ENCODE data around the gene MICAL3. TPM values are rescaled to one million over a fixed set of nuclear protein-coding genes. Genes with fewer than 3 reads are reported as not detected.

MICAL3 gene
- total and polyA plus RNA-seq, 2 donors: 2.7 to 4.0 TPM

DNA sequence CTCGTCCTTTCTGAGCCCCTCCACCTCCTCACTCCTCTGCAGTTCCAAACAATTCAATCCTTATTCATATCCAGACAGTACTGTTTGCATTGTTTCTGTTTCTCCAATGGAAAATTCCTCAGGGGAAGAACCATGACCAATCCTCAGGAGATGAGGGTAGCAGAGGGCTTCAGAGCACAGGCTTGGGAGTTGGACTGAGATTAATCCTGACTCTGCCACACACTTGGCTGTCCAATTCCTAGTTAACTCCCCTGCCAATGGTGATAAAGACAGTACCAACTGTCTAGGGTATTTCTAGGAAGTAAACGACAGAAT is 58.0 kb downstream of the MICAL3 start:
- Histone ChIP-seq H3K36me3 (ENCODE audit: control insufficient read depth in 2 of 2, insufficient read depth in 2 of 2, low read length in 1 of 2) (no peaks in the 10 kb centered on the region), H3K27ac (ENCODE audit: low read depth in 1 of 2, low read length in 1 of 2) (no peak overlapping the region), H3K27me3 (ENCODE audit: control insufficient read depth in 2 of 2, insufficient read depth in 1 of 2, low read length in 1 of 2) (no peaks in the 10 kb centered on the region), H3K9me3 (ENCODE audit: control insufficient read depth in 2 of 2, insufficient read depth in 1 of 2, low read length in 1 of 2) (no peaks in the 10 kb centered on the region), H3K4me3 (ENCODE audit: low read length in 2 of 2) (no peak overlapping the region), H3K4me1 (ENCODE audit: control insufficient read depth in 2 of 2, insufficient read depth in 2 of 2, low read length in 2 of 2) (peaks cover 0 to 6% of the 10 kb centered on the region in 2 donors)
- WGBS: 95% methylated on average over 2 of the region's 2 CpGs
- no peak for DNase-seq (ENCODE audit: low read depth in 6 of 9, low spot score in 9 of 9)

DNA sequence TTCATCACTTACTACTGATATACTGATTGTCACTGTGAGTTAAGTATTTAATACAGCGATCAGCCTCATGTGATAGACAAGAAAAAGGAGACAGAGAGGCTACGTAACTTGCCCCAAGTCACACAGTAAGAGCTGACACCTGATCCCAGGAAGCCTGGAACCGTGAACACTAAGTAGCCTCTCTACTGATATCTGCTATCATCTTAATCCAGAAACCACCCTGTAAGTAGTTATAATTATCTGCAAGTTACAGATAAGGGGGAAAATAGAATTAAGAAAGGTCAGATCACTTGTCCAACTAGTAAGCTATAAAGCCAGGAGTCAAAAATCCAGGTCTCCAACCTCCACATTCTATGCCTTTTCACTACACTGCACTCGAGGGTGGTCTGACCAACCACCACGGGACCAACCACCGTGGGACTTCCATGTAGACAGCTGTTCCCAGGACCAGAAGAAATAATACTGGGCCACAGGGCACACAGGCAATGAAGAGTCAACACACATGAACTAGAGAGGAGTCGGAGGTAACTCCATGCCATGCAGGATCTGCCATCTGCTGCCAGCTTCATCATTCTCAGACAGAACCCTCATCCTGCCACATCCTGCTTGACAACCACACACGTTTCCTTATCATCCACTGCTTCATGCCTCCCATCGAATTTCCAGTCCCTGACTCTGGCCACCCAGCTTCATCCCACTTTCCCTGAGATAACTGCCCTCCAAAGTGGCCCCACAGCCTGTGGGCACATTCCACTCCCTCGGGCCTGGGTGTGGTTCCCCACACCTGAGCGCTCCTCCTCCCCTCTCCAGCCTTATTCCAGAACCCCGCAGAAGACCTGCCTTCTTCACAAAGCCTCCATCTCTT is 58.6 kb downstream of the MICAL3 start:
- DNase-seq (ENCODE audit: low read depth in 6 of 9, low spot score in 9 of 9): no peak
- Histone ChIP-seq H3K27me3 (ENCODE audit: control insufficient read depth in 2 of 2, insufficient read depth in 1 of 2, low read length in 1 of 2) (no peaks in the 10 kb centered on the region), H3K27ac (ENCODE audit: low read depth in 1 of 2, low read length in 1 of 2) (no peak overlapping the region), H3K9me3 (ENCODE audit: control insufficient read depth in 2 of 2, insufficient read depth in 1 of 2, low read length in 1 of 2) (no peaks in the 10 kb centered on the region), H3K4me1 (ENCODE audit: control insufficient read depth in 2 of 2, insufficient read depth in 2 of 2, low read length in 2 of 2) (peaks cover 0 to 6% of the 10 kb centered on the region in 2 donors), H3K4me3 (ENCODE audit: low read length in 2 of 2) (no peak overlapping the region), H3K36me3 (ENCODE audit: control insufficient read depth in 2 of 2, insufficient read depth in 2 of 2, low read length in 1 of 2) (no peaks in the 10 kb centered on the region)
- WGBS: 80% methylated on average over 12 of the region's 12 CpGs

DNA sequence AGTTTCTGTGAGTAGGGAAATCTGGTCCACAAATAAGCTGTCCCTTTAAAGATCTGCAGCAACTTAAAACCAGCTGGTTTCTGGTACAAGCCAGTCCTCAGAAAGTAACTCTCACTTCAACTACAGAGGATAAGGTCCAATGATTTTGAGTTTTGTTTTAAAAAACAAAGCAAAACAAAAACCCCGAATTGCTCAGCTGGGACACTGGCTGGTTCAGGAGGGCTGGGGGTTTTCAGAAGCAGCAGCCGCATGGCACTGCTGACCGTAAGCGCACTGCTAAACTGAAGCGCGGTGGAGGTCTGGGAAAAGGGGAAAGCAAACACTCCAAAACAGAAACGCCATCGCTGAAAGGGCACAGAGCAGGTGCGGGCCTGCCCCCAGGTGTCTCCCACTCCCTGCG is 59.7 kb downstream of the MICAL3 start:
- H3K36me3 ChIP-seq (ENCODE audit: control insufficient read depth in 2 of 2, insufficient read depth in 2 of 2, low read length in 1 of 2): no peaks in the 10 kb centered on the region
- peaks cover 0 to 3% of the 10 kb centered on the region in 2 donors for H3K4me1 ChIP-seq (ENCODE audit: control insufficient read depth in 2 of 2, insufficient read depth in 2 of 2, low read length in 2 of 2)
- H3K9me3 ChIP-seq (ENCODE audit: control insufficient read depth in 2 of 2, insufficient read depth in 1 of 2, low read length in 1 of 2): no peaks in the 10 kb centered on the region
- no peaks in the 10 kb centered on the region for H3K27me3 ChIP-seq (ENCODE audit: control insufficient read depth in 2 of 2, insufficient read depth in 1 of 2, low read length in 1 of 2)
- no peak overlapping the region for H3K4me3 ChIP-seq (ENCODE audit: low read length in 2 of 2)
- 93% methylated on average over 10 of the region's 10 CpGs for WGBS
- no peak for DNase-seq (ENCODE audit: low read depth in 6 of 9, low spot score in 9 of 9)
- H3K27ac ChIP-seq (ENCODE audit: low read depth in 1 of 2, low read length in 1 of 2): no peak overlapping the region

DNA sequence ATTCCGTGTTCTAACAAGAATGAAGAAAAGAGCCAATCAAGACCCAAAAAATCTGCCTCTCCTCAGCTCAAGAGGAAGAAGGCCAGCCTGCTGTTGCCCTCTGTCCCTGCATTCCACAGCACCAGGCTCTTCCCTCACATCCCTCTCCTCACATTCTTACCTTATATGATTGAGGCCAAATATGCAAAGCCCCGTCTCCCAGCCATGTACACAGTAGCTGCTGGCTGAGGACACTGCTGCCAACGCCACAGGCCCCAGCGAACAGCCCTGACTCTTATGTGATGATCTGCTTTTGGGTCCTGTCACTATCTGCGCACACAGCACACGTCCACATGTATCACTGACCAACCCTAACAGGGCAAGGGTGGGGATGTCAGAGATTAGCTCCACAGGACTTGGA is 60.2 kb downstream of the MICAL3 start:
- Histone ChIP-seq H3K27me3 (ENCODE audit: control insufficient read depth in 2 of 2, insufficient read depth in 1 of 2, low read length in 1 of 2) (no peaks in the 10 kb centered on the region), H3K9me3 (ENCODE audit: control insufficient read depth in 2 of 2, insufficient read depth in 1 of 2, low read length in 1 of 2) (no peaks in the 10 kb centered on the region), H3K27ac (ENCODE audit: low read depth in 1 of 2, low read length in 1 of 2) (no peak overlapping the region), H3K36me3 (ENCODE audit: control insufficient read depth in 2 of 2, insufficient read depth in 2 of 2, low read length in 1 of 2) (no peaks in the 10 kb centered on the region), H3K4me3 (ENCODE audit: low read length in 2 of 2) (no peak overlapping the region), H3K4me1 (ENCODE audit: control insufficient read depth in 2 of 2, insufficient read depth in 2 of 2, low read length in 2 of 2) (peaks cover 0 to 2% of the 10 kb centered on the region in 2 donors)
- no peak for DNase-seq (ENCODE audit: low read depth in 6 of 9, low spot score in 9 of 9)
- WGBS: 98% methylated on average over 6 of the region's 6 CpGs

DNA sequence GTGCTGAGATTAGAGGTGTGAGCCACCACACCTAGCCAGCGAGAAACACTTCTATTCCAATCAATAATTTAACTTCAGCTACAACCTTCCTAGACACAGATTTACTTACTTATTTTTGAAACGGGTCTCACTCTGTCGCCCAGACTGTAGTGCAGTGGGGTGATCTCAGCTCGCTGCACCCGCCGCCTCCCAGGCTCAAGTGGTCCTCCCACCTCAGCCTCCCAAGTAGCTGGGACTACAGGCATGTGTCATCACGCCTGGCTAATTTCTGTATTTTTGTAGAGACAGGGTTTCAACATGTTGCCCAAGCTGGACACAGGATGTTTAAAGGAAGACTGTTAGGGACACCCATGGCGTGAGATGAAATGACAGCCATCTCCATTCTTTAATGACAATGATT is 61.3 kb downstream of the MICAL3 start:
- Histone ChIP-seq H3K27me3 (ENCODE audit: control insufficient read depth in 2 of 2, insufficient read depth in 1 of 2, low read length in 1 of 2) (no peaks in the 10 kb centered on the region), H3K27ac (ENCODE audit: low read depth in 1 of 2, low read length in 1 of 2) (no peak overlapping the region), H3K4me1 (ENCODE audit: control insufficient read depth in 2 of 2, insufficient read depth in 2 of 2, low read length in 2 of 2) (peaks cover 0 to 2% of the 10 kb centered on the region in 2 donors), H3K36me3 (ENCODE audit: control insufficient read depth in 2 of 2, insufficient read depth in 2 of 2, low read length in 1 of 2) (no peaks in the 10 kb centered on the region), H3K9me3 (ENCODE audit: control insufficient read depth in 2 of 2, insufficient read depth in 1 of 2, low read length in 1 of 2) (no peaks in the 10 kb centered on the region), H3K4me3 (ENCODE audit: low read length in 2 of 2) (no peak overlapping the region)
- DNase-seq (ENCODE audit: low read depth in 6 of 9, low spot score in 9 of 9): no peak
- WGBS: 92% methylated on average over 8 of the region's 8 CpGs

DNA sequence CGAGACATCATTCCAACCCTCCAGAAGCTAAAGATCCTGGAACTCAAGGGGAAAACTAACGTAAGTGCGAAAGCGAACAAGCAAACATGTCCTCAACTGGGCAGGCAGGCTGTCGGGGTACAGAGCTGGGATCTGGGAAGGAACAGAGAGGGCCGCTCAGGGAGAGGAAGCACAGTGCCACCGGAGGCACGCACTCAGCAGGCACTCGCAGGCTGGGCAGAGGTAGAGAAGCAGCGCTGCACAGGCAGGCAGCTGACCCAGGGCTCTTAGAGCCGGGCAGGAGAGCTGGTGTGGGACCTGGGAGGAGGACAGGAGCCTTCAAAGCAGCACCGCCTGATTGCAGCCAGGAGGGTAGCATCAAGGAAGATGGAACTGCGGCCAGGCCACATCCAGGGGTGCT is 62.2 kb downstream of the MICAL3 start:
- no peaks in the 10 kb centered on the region for H3K9me3 ChIP-seq (ENCODE audit: control insufficient read depth in 2 of 2, insufficient read depth in 1 of 2, low read length in 1 of 2)
- WGBS: 98% methylated on average over 13 of the region's 13 CpGs
- DNase-seq (ENCODE audit: low read depth in 6 of 9, low spot score in 9 of 9): no peak
- no peaks in the 10 kb centered on the region for H3K36me3 ChIP-seq (ENCODE audit: control insufficient read depth in 2 of 2, insufficient read depth in 2 of 2, low read length in 1 of 2)
- H3K27ac ChIP-seq (ENCODE audit: low read depth in 1 of 2, low read length in 1 of 2): no peak overlapping the region
- no peaks in the 10 kb centered on the region for H3K27me3 ChIP-seq (ENCODE audit: control insufficient read depth in 2 of 2, insufficient read depth in 1 of 2, low read length in 1 of 2)
- H3K4me1 ChIP-seq (ENCODE audit: control insufficient read depth in 2 of 2, insufficient read depth in 2 of 2, low read length in 2 of 2): peaks cover 0 to 2% of the 10 kb centered on the region in 2 donors
- no peak overlapping the region for H3K4me3 ChIP-seq (ENCODE audit: low read length in 2 of 2)

DNA sequence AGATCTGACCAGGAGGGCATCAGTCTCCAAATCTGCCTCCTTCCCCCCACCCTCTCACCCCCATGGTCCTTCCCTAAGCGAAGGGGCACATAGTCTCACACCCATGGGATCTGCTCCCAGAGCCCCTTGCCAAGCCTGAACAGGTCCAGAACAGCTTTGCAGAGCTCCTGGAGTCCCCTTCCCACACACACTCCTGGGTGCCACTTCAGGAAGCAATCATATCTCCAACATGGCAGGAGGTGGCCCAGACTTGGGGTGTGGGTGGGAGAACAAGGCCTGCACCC is 63.0 kb downstream of the MICAL3 start:
- WGBS: 96% methylated on average over 1 of the region's 1 CpG
- DNase-seq (ENCODE audit: low read depth in 6 of 9, low spot score in 9 of 9): no peak
- Histone ChIP-seq H3K9me3 (ENCODE audit: control insufficient read depth in 2 of 2, insufficient read depth in 1 of 2, low read length in 1 of 2) (no peaks in the 10 kb centered on the region), H3K27ac (ENCODE audit: low read depth in 1 of 2, low read length in 1 of 2) (no peak overlapping the region), H3K36me3 (ENCODE audit: control insufficient read depth in 2 of 2, insufficient read depth in 2 of 2, low read length in 1 of 2) (no peaks in the 10 kb centered on the region), H3K27me3 (ENCODE audit: control insufficient read depth in 2 of 2, insufficient read depth in 1 of 2, low read length in 1 of 2) (no peaks in the 10 kb centered on the region), H3K4me1 (ENCODE audit: control insufficient read depth in 2 of 2, insufficient read depth in 2 of 2, low read length in 2 of 2) (peaks cover 0 to 2% of the 10 kb centered on the region in 2 donors), H3K4me3 (ENCODE audit: low read length in 2 of 2) (no peak overlapping the region)

DNA sequence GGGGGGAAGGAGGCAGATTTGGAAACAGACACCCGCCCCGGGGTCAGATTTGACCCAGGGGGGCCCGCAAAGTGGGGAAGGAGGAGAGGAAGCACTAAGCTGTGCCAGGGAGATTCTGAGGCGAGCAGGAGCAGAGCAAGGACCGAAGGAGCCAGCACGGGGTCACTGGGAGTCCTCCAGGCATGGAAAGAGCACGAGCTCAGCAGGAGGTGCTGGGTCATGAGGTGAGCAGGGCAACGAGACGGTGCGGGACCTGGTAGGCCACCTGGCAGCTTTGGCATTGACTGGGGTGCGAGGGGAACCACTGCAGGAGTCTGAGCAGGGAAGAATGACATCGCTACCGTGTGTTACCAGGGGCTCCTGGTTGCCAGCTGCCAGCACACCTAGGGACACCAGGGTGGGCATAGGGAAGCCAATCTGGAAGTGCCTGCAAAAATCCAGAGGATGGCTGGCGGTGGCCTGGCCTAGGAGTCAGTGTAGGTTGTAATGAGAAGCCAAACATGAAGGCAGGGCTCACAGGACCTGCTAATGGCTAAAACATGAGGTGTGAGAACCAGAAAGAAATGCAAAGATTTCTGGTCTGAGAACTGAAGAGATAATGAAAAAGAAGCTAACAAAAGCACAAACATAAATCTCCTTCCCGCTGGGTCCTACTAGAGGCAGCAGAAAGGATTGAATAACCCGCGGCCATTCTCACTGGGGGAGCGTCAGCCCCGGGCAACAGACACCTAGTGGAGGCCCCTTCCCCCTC is 63.5 kb downstream of the MICAL3 start:
- Histone ChIP-seq H3K27me3 (ENCODE audit: control insufficient read depth in 2 of 2, insufficient read depth in 1 of 2, low read length in 1 of 2) (no peaks in the 10 kb centered on the region), H3K9me3 (ENCODE audit: control insufficient read depth in 2 of 2, insufficient read depth in 1 of 2, low read length in 1 of 2) (no peaks in the 10 kb centered on the region), H3K27ac (ENCODE audit: low read depth in 1 of 2, low read length in 1 of 2) (no peak overlapping the region), H3K4me1 (ENCODE audit: control insufficient read depth in 2 of 2, insufficient read depth in 2 of 2, low read length in 2 of 2) (no peaks in the 10 kb centered on the region), H3K4me3 (ENCODE audit: low read length in 2 of 2) (no peak overlapping the region), H3K36me3 (ENCODE audit: control insufficient read depth in 2 of 2, insufficient read depth in 2 of 2, low read length in 1 of 2) (no peaks in the 10 kb centered on the region)
- DNase-seq (ENCODE audit: low read depth in 6 of 9, low spot score in 9 of 9): no peak
- WGBS: 98% methylated on average over 19 of the region's 19 CpGs

DNA sequence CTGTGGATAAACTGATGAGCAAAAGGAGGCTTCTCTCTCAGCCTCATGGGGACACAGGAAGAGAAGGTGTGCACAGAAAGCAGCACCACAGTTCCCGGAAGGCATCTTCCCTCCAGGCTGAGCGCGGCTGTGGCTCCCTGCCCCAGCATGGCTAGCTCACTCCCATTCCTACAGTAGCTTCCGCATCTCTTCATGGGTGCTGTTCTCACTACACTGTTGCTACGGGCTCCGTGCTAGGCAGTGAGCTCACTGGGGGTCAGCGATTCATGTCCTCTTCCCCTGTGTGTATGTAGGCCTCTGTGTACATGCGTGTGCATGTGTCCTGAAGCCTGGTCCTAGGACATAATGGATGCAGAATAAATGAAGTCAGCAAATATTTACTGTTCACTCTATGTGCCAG is 64.3 kb downstream of the MICAL3 start:
- WGBS: 98% methylated on average over 8 of the region's 8 CpGs
- Histone ChIP-seq H3K27me3 (ENCODE audit: control insufficient read depth in 2 of 2, insufficient read depth in 1 of 2, low read length in 1 of 2) (no peaks in the 10 kb centered on the region), H3K4me1 (ENCODE audit: control insufficient read depth in 2 of 2, insufficient read depth in 2 of 2, low read length in 2 of 2) (no peaks in the 10 kb centered on the region), H3K36me3 (ENCODE audit: control insufficient read depth in 2 of 2, insufficient read depth in 2 of 2, low read length in 1 of 2) (no peaks in the 10 kb centered on the region), H3K4me3 (ENCODE audit: low read length in 2 of 2) (no peak overlapping the region), H3K27ac (ENCODE audit: low read depth in 1 of 2, low read length in 1 of 2) (no peak overlapping the region), H3K9me3 (ENCODE audit: control insufficient read depth in 2 of 2, insufficient read depth in 1 of 2, low read length in 1 of 2) (no peaks in the 10 kb centered on the region)
- no peak for DNase-seq (ENCODE audit: low read depth in 6 of 9, low spot score in 9 of 9)
